ENCODE measurements around the gene RAET1G. TPM values are rescaled to one million over a fixed set of nuclear protein-coding genes. Genes with fewer than 3 reads are reported as not detected.
"Not testable (repeated sequence)": the region's sequence is repeated elsewhere in the genome, so short reads cannot be mapped to it uniquely, and the experiment has no call there.

The RAET1G gene
- total RNA-seq, 6 experiments from 2014 or later: 0.64 to 1.1 (median 0.83) TPM

GRCh38 chr6:149910721-149911151 lies 12.2 kb downstream of the RAET1G start:
- Mint-ChIP-seq H3K27ac (no peak overlapping the region), H3K9me3 (peaks cover 24% of the 10 kb centered on the region), H3K4me3 (no peak overlapping the region), H3K27me3 (ENCODE audit: insufficient read depth) (peaks cover 27% of the 10 kb centered on the region), H3K36me3 (ENCODE audit: low read depth) (peaks cover 12% of the 10 kb centered on the region), H3K4me1 (ENCODE audit: low read depth) (peaks cover 13% of the 10 kb centered on the region)
- TF ChIP-seq, protein P1, sequence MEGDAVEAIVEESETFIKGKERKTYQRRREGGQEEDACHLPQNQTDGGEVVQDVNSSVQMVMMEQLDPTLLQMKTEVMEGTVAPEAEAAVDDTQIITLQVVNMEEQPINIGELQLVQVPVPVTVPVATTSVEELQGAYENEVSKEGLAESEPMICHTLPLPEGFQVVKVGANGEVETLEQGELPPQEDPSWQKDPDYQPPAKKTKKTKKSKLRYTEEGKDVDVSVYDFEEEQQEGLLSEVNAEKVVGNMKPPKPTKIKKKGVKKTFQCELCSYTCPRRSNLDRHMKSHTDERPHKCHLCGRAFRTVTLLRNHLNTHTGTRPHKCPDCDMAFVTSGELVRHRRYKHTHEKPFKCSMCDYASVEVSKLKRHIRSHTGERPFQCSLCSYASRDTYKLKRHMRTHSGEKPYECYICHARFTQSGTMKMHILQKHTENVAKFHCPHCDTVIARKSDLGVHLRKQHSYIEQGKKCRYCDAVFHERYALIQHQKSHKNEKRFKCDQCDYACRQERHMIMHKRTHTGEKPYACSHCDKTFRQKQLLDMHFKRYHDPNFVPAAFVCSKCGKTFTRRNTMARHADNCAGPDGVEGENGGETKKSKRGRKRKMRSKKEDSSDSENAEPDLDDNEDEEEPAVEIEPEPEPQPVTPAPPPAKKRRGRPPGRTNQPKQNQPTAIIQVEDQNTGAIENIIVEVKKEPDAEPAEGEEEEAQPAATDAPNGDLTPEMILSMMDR (IDR thresholded peaks at IDR 0.05): no peak
- no peak for DNase-seq

GRCh38 chr6:149909701-149910470 lies 13.0 kb downstream of the RAET1G start:
- Mint-ChIP-seq H3K27me3 (ENCODE audit: insufficient read depth) (peaks cover 29% of the 10 kb centered on the region), H3K4me3 (no peak overlapping the region), H3K36me3 (ENCODE audit: low read depth) (peaks cover 12% of the 10 kb centered on the region), H3K9me3 (peaks cover 24% of the 10 kb centered on the region), H3K27ac (no peak overlapping the region), H3K4me1 (ENCODE audit: low read depth) (peaks cover 13% of the 10 kb centered on the region)
- DNase-seq: no peak
- TF ChIP-seq, protein P1 (IDR thresholded peaks at IDR 0.05): no peak

DNA sequence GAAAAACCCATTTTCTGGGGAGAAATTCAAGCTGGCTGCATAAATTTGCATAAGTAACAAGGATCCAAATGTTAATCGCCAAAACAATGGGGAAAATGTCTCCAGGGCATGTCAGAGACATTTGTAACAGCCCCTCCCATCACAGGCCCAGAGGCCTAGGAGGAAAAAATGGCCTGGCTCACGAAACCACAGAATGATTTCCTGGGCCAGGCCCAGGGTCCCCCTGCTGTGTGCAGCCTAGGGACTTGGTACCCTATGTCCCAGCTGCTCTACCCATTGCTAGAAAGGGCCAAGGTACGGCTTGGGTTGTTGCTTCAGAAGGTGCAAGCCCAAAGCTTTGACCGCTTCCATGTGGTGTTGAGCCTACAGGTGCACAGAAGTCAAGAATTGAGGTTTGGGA lies 14.4 kb downstream of the RAET1G start:
- H3K27ac Mint-ChIP-seq; H3K4me1 Mint-ChIP-seq (ENCODE audit: low read depth); DNase-seq; H3K4me3 Mint-ChIP-seq: not testable (repeated sequence)
- Mint-ChIP-seq H3K27me3 (ENCODE audit: insufficient read depth) (peaks cover 32% of the 10 kb centered on the region), H3K36me3 (ENCODE audit: low read depth) (peaks cover 12% of the 10 kb centered on the region), H3K9me3 (peaks cover 24% of the 10 kb centered on the region)

GRCh38 chr6:149907317-149907716 lies 15.6 kb downstream of the RAET1G start:
- DNase-seq: no peak
- Mint-ChIP-seq H3K36me3 (ENCODE audit: low read depth) (peaks cover 12% of the 10 kb centered on the region), H3K9me3 (peaks cover 24% of the 10 kb centered on the region), H3K27ac (no peak overlapping the region), H3K4me3 (no peak overlapping the region), H3K27me3 (ENCODE audit: insufficient read depth) (peaks cover 25% of the 10 kb centered on the region), H3K4me1 (ENCODE audit: low read depth) (no peaks in the 10 kb centered on the region)
- TF ChIP-seq, protein P1 (IDR thresholded peaks at IDR 0.05): no peak

DNA sequence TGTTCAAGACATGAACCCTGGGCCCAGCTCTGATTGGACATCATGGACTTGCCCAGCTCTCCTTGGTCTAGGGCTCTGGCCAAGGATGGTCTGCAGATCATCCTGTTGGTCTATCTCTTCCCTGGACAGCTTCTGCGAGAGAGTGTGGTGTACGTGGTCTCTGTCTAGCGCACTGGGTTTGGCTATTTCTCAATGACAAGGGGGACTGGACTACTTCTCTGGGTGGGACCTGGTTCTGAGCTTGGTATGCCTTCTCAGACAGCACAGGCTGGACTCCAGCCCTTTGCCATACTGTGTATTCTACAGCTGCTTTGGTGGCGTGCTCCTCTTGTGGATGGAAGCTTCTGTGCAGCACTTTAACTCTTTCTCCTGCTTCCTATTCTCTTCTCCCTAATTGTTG lies 16.5 kb downstream of the RAET1G start:
- DNase-seq: no peak
- Mint-ChIP-seq H3K27ac (no peak overlapping the region), H3K4me1 (ENCODE audit: low read depth) (no peaks in the 10 kb centered on the region), H3K27me3 (ENCODE audit: insufficient read depth) (peaks cover 21% of the 10 kb centered on the region), H3K4me3 (no peak overlapping the region), H3K36me3 (ENCODE audit: low read depth) (peaks cover 12% of the 10 kb centered on the region), H3K9me3 (peaks cover 24% of the 10 kb centered on the region)
- TF ChIP-seq, protein P1 (IDR thresholded peaks at IDR 0.05): no peak

DNA sequence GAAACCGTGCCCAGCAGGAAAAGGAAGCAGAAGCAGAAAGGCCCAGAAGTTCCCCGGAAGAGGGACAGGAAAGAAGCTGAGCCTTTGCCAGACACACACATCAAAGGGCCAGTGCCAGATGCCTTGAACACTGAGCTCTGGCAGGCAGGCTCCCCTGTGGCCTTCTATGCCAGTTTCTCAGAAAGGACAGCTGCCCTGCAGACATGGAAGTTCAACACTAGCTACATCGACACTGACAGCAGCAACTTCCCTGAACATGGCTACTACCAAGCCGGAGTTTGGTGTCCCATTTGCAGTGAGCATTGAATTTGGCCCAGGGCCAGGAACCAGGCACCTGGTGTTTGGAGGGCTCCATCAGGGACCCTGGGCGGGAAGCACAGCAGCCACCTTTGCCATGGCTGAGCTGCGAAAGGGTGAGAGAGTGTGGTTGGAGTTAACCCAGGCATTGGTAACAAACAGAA lies 17.0 kb downstream of the RAET1G start:
- peaks cover 12% of the 10 kb centered on the region for H3K36me3 Mint-ChIP-seq (ENCODE audit: low read depth)
- TF ChIP-seq, protein P1 (IDR thresholded peaks at IDR 0.05): no peak
- no peak overlapping the region for H3K4me3 Mint-ChIP-seq
- no peak for DNase-seq
- H3K9me3 Mint-ChIP-seq: peaks cover 24% of the 10 kb centered on the region
- peaks cover 18% of the 10 kb centered on the region for H3K27me3 Mint-ChIP-seq (ENCODE audit: insufficient read depth)
- H3K4me1 Mint-ChIP-seq (ENCODE audit: low read depth): no peaks in the 10 kb centered on the region
- no peak overlapping the region for H3K27ac Mint-ChIP-seq

Measured in HFFc6 (cell line).